GM19025 (cell line): ENCODE measurements around the gene CEP57.
"Not testable (repeated sequence)": the region's sequence is repeated elsewhere in the genome, so short reads cannot be mapped to it uniquely, and the experiment has no call there.

Experiments
- ATAC-seq: cut with Tn5 transposase; IDR thresholded peaks from one replicate; pipeline ENCODE4 v1.9.1; 2021; ENCODE audit warnings: mild to moderate bottlenecking, low read depth, moderate library complexity; ENCODE audit not compliant: unreplicated experiment

CEP57 gene

GRCh38 chr11:95795627-95796295 is 5.5 kb downstream of the CEP57 start:
- no peak for ATAC-seq

GRCh38 chr11:95796501-95796900 is 6.2 kb downstream of the CEP57 start:
- ATAC-seq: no peak

GRCh38 chr11:95799546-95799945 is 9.2 kb downstream of the CEP57 start:
- ATAC-seq: no peak

GRCh38 chr11:95800438-95800837 is 10.1 kb downstream of the CEP57 start:
- no peak for ATAC-seq

GRCh38 chr11:95802806-95803205 is 12.5 kb downstream of the CEP57 start:
- no peak for ATAC-seq

- ATAC-seq: no peak
Observed at GRCh38 chr11:95803973-95804372, 13.7 kb downstream of the CEP57 start.

- no peak for ATAC-seq
Observed at GRCh38 chr11:95805869-95806268, 15.6 kb downstream of the CEP57 start.

- ATAC-seq: not testable (repeated sequence)
Observed at GRCh38 chr11:95806464-95806863, 16.2 kb downstream of the CEP57 start.

- ATAC-seq: not testable (repeated sequence)
Observed at GRCh38 chr11:95811052-95811451, 20.8 kb downstream of the CEP57 start.

GRCh38 chr11:95816037-95816436 is 25.7 kb downstream of the CEP57 start:
- ATAC-seq: no peak

- no peak for ATAC-seq
Observed at GRCh38 chr11:95821640-95822039, 31.3 kb downstream of the CEP57 start.

GRCh38 chr11:95827696-95828095 is 37.4 kb downstream of the CEP57 start:
- ATAC-seq: no peak

GRCh38 chr11:95829580-95830259 is 39.4 kb downstream of the CEP57 start:
- ATAC-seq: no peak

- ATAC-seq: no peak
Observed at GRCh38 chr11:95831198-95831883, 41.0 kb downstream of the CEP57 start.

- ATAC-seq: no peak
Observed at GRCh38 chr11:95832763-95833162, 42.5 kb downstream of the CEP57 start.

GRCh38 chr11:95833378-95833777 is 43.1 kb downstream of the CEP57 start:
- ATAC-seq: no peak

- no peak for ATAC-seq
Observed at GRCh38 chr11:95835351-95835750, 45.1 kb downstream of the CEP57 start.

- ATAC-seq: peak; percentile 83
Observed at GRCh38 chr11:95835768-95836488, 45.6 kb downstream of the CEP57 start.

GRCh38 chr11:95845167-95845566 is 54.9 kb downstream of the CEP57 start:
- no peak for ATAC-seq

- no peak for ATAC-seq
Observed at GRCh38 chr11:95849087-95849825, 59.0 kb downstream of the CEP57 start.
